Caco-2 (cell line): ENCODE measurements around the gene RGS7. TPM values are rescaled to one million over a fixed set of nuclear protein-coding genes. Genes with fewer than 3 reads are reported as not detected.
"Not testable (repeated sequence)": the region's sequence is repeated elsewhere in the genome, so short reads cannot be mapped to it uniquely, and the experiment has no call there.

Source experiments
- BruUV-seq: library from RNA; stranded (reverse); fragments of 400-500 nt; replicated peaks from 2 replicates; lab custom pipeline; 2021; lab: Mats Ljungman, UMichigan
- CTCF ChIA-PET: fragments of 300-600 bp; sonication (Branson Sonifier 250); formaldehyde crosslinking; loops from one replicate; lab custom pipeline; 2022; ENCODE audit warnings: antibody characterized with exemption; lab: Charles Lee
- POLR2A ChIA-PET: fragments of 300-600 bp; sonication (Branson Sonifier 250); formaldehyde crosslinking; loops from one replicate; lab custom pipeline; 2022; ENCODE audit warnings: antibody characterized with exemption; lab: Charles Lee
- DNase-seq, 2 experiments: peaks; one replicate each; pipeline versions ENCODE4 v3.0.0 to v3.0.0-alpha.2; 2020 to 2022
- H3K27me3 ChIP-seq: replicated peaks from 2 replicates; pipeline ENCODE4 v1.6.0; 2011; ENCODE audit warnings: low read length; ENCODE audit not compliant: control insufficient read depth, insufficient read depth
- H3K36me3 ChIP-seq: 2 replicates; pipeline ENCODE4 v1.5.1; 2011; ENCODE audit warnings: low read length; ENCODE audit not compliant: control insufficient read depth, insufficient read depth
- H3K4me1 ChIP-seq: fragments of 250-450 bp; sonication (Bioruptor Pico); 2 replicates; pipeline ENCODE4 v1.5.1; 2020; ENCODE audit warnings: mild to moderate bottlenecking
- H3K4me3 ChIP-seq: 2 replicates; pipeline ENCODE4 v1.5.1; 2011; ENCODE audit warnings: low read depth, mild to moderate bottlenecking, control low read depth, low read length
- H3K9me3 ChIP-seq: fragments of 250-450 bp; sonication (Bioruptor Pico); 2 replicates; pipeline ENCODE4 v1.5.1; 2020; ENCODE audit warnings: mild to moderate bottlenecking, moderate library complexity
- H3K27ac Mint-ChIP-seq: one replicate; pipeline ENCODE4 v1.8.0; 2022; ENCODE audit warnings: mixed read lengths; ENCODE audit not compliant: unreplicated experiment
- H3K27me3 Mint-ChIP-seq: one replicate; pipeline ENCODE4 v1.8.0; 2022; ENCODE audit warnings: mixed read lengths; ENCODE audit not compliant: insufficient read depth, unreplicated experiment
- H3K36me3 Mint-ChIP-seq: one replicate; pipeline ENCODE4 v1.8.0; 2022; ENCODE audit warnings: mild to moderate bottlenecking, mixed read lengths; ENCODE audit not compliant: insufficient read depth, unreplicated experiment
- H3K4me1 Mint-ChIP-seq: one replicate; pipeline ENCODE4 v1.8.0; 2022; ENCODE audit warnings: low read depth, mixed read lengths; ENCODE audit not compliant: unreplicated experiment
- H3K4me3 Mint-ChIP-seq: one replicate; pipeline ENCODE4 v1.8.0; 2022; ENCODE audit warnings: mild to moderate bottlenecking, moderate library complexity, mixed read lengths; ENCODE audit not compliant: unreplicated experiment
- H3K9me3 Mint-ChIP-seq: one replicate; pipeline ENCODE4 v1.8.0; 2022; ENCODE audit warnings: mixed read lengths; ENCODE audit not compliant: unreplicated experiment
- CTCF ChIP-seq, 2 experiments: fragments of 200-600 bp in 1 of 2; IDR thresholded peaks; 1 replicate in 1 of 2; 2 replicates in 1 of 2; pipeline versions ENCODE4 v1.5.1 to v1.8.0; 2011 to 2022; ENCODE audit warnings: antibody characterized with exemption in 1 of 2, control low read depth in 1 of 2, inconsistent platforms in 1 of 2, low read depth in 1 of 2, low read length in 1 of 2, mild to moderate bottlenecking in 1 of 2, moderate library complexity in 1 of 2; ENCODE audit not compliant: insufficient read depth in 1 of 2, severe bottlenecking in 1 of 2, unreplicated experiment in 1 of 2
- intact Hi-C: fragments of 100-400 bp; cut with micrococcal nuclease; formaldehyde crosslinking; loops from one replicate; pipeline ENCODE4 v1.10.0; 2022; ENCODE audit not compliant: unreplicated experiment
- total RNA-seq: library from RNA; stranded (reverse); gene quantifications from 2 replicates; pipeline ENCODE4 v1.2.3, GENCODE V29; 2022

Gene RGS7
- total RNA-seq, 1 experiment from 2014 or later, result not detected

GRCh38 chr1:241299347-241299746 lies 57.7 kb downstream of the RGS7 start:
- Mint-ChIP-seq H3K36me3 (no peaks in the 10 kb centered on the region), H3K4me1 (no peaks in the 10 kb centered on the region), H3K9me3 (peaks cover 15% of the 10 kb centered on the region), H3K27me3 (peaks cover 3% of the 10 kb centered on the region), H3K4me3 (no peak overlapping the region), H3K27ac (no peak overlapping the region)
- no peaks in the 10 kb centered on the region for H3K27me3 ChIP-seq
- intact Hi-C loops, result no loop called here
- no peaks in the 10 kb centered on the region for H3K4me1 ChIP-seq
- H3K9me3 ChIP-seq, result 0 out of 2 replicates have a peak, but pooled peaks cover 1% of the 10 kb centered on the region
- CTCF ChIA-PET, result no interaction called here
- no peak overlapping the region for H3K4me3 ChIP-seq
- BruUV-seq, result no TSS peak
- TF ChIP-seq CTCF (IDR thresholded peaks at IDR 0.05; ENCODE audit: insufficient read depth in 1 of 2, low read depth in 1 of 2, low read length in 1 of 2, severe bottlenecking in 1 of 2, unreplicated experiment in 1 of 2), result no peak
- POLR2A ChIA-PET, result no interaction called here
- no peak for DNase-seq
- H3K36me3 ChIP-seq, result no peaks in the 10 kb centered on the region

- Histone ChIP-seq H3K9me3 (no peaks in the 10 kb centered on the region), H3K36me3 (no peaks in the 10 kb centered on the region), H3K4me3 (no peak overlapping the region), H3K27me3 (no peaks in the 10 kb centered on the region; the same call in 1 of the 2 replicates), H3K4me1 (no peaks in the 10 kb centered on the region)
- H3K4me3 Mint-ChIP-seq, result no peak overlapping the region
- intact Hi-C loops, result no loop called here
- H3K4me1 Mint-ChIP-seq, result no peaks in the 10 kb centered on the region
- no peak for TF ChIP-seq CTCF (IDR thresholded peaks at IDR 0.05; ENCODE audit: insufficient read depth in 1 of 2, low read depth in 1 of 2, low read length in 1 of 2, severe bottlenecking in 1 of 2, unreplicated experiment in 1 of 2)
- H3K27ac Mint-ChIP-seq, result no peak overlapping the region
- H3K36me3 Mint-ChIP-seq, result no peaks in the 10 kb centered on the region
- DNase-seq, result no peak
- peaks cover 4% of the 10 kb centered on the region for H3K27me3 Mint-ChIP-seq
- POLR2A ChIA-PET, result no interaction called here
- H3K9me3 Mint-ChIP-seq, result no peaks in the 10 kb centered on the region
- no TSS peak for BruUV-seq
- CTCF ChIA-PET, result no interaction called here
These were observed 64.0 kb downstream of the RGS7 start for GRCh38 chr1:241292973-241293372.

- H3K4me3 Mint-ChIP-seq, H3K27me3 Mint-ChIP-seq, H3K9me3 ChIP-seq, POLR2A ChIA-PET, H3K4me3 ChIP-seq, H3K27me3 ChIP-seq, H3K27ac Mint-ChIP-seq, DNase-seq, H3K36me3 ChIP-seq, H3K36me3 Mint-ChIP-seq, H3K4me1 ChIP-seq, intact Hi-C loops, CTCF ChIA-PET, H3K4me1 Mint-ChIP-seq, BruUV-seq, H3K9me3 Mint-ChIP-seq: not testable (repeated sequence)
These were observed 65.5 kb downstream of the RGS7 start for GRCh38 chr1:241291548-241291947.

GRCh38 chr1:241286486-241286885 lies 70.5 kb downstream of the RGS7 start:
- no peaks in the 10 kb centered on the region for H3K4me1 Mint-ChIP-seq
- H3K9me3 Mint-ChIP-seq, result peaks cover 28% of the 10 kb centered on the region
- ChIA-PET CTCF (no interaction called here), POLR2A (no interaction called here)
- intact Hi-C loops, result loop anchor here (10.0 kb wide), 1 partner anchor 562 kb away; no protein-coding TSS in a partner anchor
- H3K4me3 Mint-ChIP-seq, result no peak overlapping the region
- H3K9me3 ChIP-seq, result peaks cover 16% of the 10 kb centered on the region; the same call in 1 of the 2 replicates
- H3K27me3 Mint-ChIP-seq, result no peaks in the 10 kb centered on the region
- H3K4me3 ChIP-seq, result no peak overlapping the region
- TF ChIP-seq CTCF (IDR thresholded peaks at IDR 0.05; ENCODE audit: insufficient read depth in 1 of 2, low read depth in 1 of 2, low read length in 1 of 2, severe bottlenecking in 1 of 2, unreplicated experiment in 1 of 2), result no peak
- H3K36me3 ChIP-seq, result no peaks in the 10 kb centered on the region
- no peaks in the 10 kb centered on the region for H3K36me3 Mint-ChIP-seq
- H3K4me1 ChIP-seq, result no peaks in the 10 kb centered on the region
- BruUV-seq, result no TSS peak
- no peak overlapping the region for H3K27ac Mint-ChIP-seq
- H3K27me3 ChIP-seq, result no peaks in the 10 kb centered on the region; the same call in 1 of the 2 replicates
- no peak for DNase-seq
